ENCODE results near the gene CCR3. TPM values are rescaled to one million over a fixed set of nuclear protein-coding genes. Genes with fewer than 3 reads are reported as not detected.

Gene CCR3
- total and polyA plus RNA-seq, 9 of the 15 experiments (the other 6 are each of a cell fraction or from before 2014, with no cell fraction given) = not detected

GRCh38 chr3:46285931-46286619, 43.8 kb downstream of the CCR3 start (continued):
- no peak for TF ChIP-seq RBM34 (IDR thresholded peaks at IDR 0.05; ENCODE audit: borderline replicate concordance, insufficient read depth, low read length)
- no peak for TF ChIP-seq KDM4B (IDR thresholded peaks at IDR 0.05; ENCODE audit: borderline replicate concordance in 2 of 2, low read depth in 1 of 2)
- no peak for TF ChIP-seq NCOA1 (IDR thresholded peaks at IDR 0.05; ENCODE audit: low read depth)
- no peak for TF ChIP-seq ZBTB49 (CRISPR knock-in tag; IDR thresholded peaks at IDR 0.05; ENCODE audit: borderline replicate concordance)

- in situ Hi-C loops (cut with MboI) (no loop called here), intact Hi-C loops (cut with micrococcal nuclease) (no loop called here)
- H3K9me3 ChIP-seq (replicated peaks; ENCODE audit: control insufficient read depth, insufficient read depth, low read depth, low read length) = no peaks in the 10 kb centered on the region
- no peak for DNase-seq (ENCODE audit: extremely low read depth in 1 of 4, low spot score in 3 of 4)
- H3K9me1 ChIP-seq (ENCODE audit: control insufficient read depth, insufficient read depth, low read length) = no peaks in the 10 kb centered on the region
- no peak overlapping the region for H2AFZ ChIP-seq (ENCODE audit: low read depth, low read length)
- BruUV-seq (replicated peaks) = no TSS peak
- no peaks in the 10 kb centered on the region for H3K4me1 ChIP-seq (replicated peaks in 1 of 2; ENCODE audit: control insufficient read depth in 2 of 2, insufficient read depth in 2 of 2, low read length in 2 of 2)
- 1% methylated on average over 5 of the region's 5 CpGs for WGBS (ENCODE audit: insufficient coverage, low coverage, missing lambda C conversion rate)
- H3K79me2 ChIP-seq (ENCODE audit: control insufficient read depth, insufficient read depth, low read length) = no peaks in the 10 kb centered on the region
- no peak overlapping the region for H3K4me2 ChIP-seq (ENCODE audit: insufficient read depth, low read length)
- no peak overlapping the region for H3K4me3 ChIP-seq
- no peak for FAIRE-seq
- no peak for TF ChIP-seq FUS (optimal IDR thresholded peaks at IDR 0.05; ENCODE audit: low read depth, low read length)
- TF ChIP-seq ZNF644 (tag; IDR thresholded peaks at IDR 0.05; ENCODE audit: low read depth) = no peak
- no peak for TF ChIP-seq BCOR (IDR thresholded peaks at IDR 0.05)
- TF ChIP-seq RBM14 (IDR thresholded peaks at IDR 0.05; ENCODE audit: borderline replicate concordance, insufficient read depth, low read depth, low read length) = no peak
- no peaks in the 10 kb centered on the region for H3K36me3 ChIP-seq (ENCODE audit: control insufficient read depth, insufficient read depth, low read length)
- ATAC-seq = no peak
- peaks cover 0 to 8% of the 10 kb centered on the region in 2 experiments; a peak in 2 of 5 replicates for H3K27me3 ChIP-seq (ENCODE audit: control insufficient read depth in 2 of 2, insufficient read depth in 2 of 2, low read length in 2 of 2)
- H3K27ac ChIP-seq (ENCODE audit: extremely low read depth, low read depth, low read length) = no peak overlapping the region
- CTCF ChIA-PET (ENCODE audit: low intra/inter-chr PET ratio) = interaction anchor here (0.6 kb wide), 1 partner anchor 21 kb away, joined by 3 read pairs; no protein-coding TSS in a partner anchor
- POLR2A ChIA-PET = no interaction called here
- no peak overlapping the region for H3K9ac ChIP-seq (ENCODE audit: insufficient read depth in 1 of 2, low read depth in 2 of 2, low read length in 2 of 2)
- H4K20me1 ChIP-seq (replicated peaks; ENCODE audit: control insufficient read depth, insufficient read depth, low read length) = no peaks in the 10 kb centered on the region
These were observed 44.8 kb downstream of the CCR3 start for GRCh38 chr3:46286947-46287565.

All from K562 (cell line).